Keratinocyte (primary cell): ENCODE results near the gene JAKMIP2. TPM values are rescaled to one million over a fixed set of nuclear protein-coding genes. Genes with fewer than 3 reads are reported as not detected.

Experiments used
- DNase-seq: peaks from one replicate; pipeline ENCODE4 v3.0.0-alpha.2; 2011; ENCODE audit warnings: low read depth, missing footprints, low spot score
- FAIRE-seq: peaks from 2 replicates; lab custom pipeline; 2011; peaks lifted over from hg19 to GRCh38; lab: Jason Lieb, UNC
- H2AFZ ChIP-seq: 2 replicates; pipeline ENCODE4 v1.6.0; 2012; ENCODE audit warnings: low read length, control low read depth, inconsistent platforms; ENCODE audit not compliant: control insufficient read depth
- H3K27ac ChIP-seq: 2 replicates; pipeline ENCODE4 v1.5.1; 2011; ENCODE audit warnings: low read length; ENCODE audit not compliant: control insufficient read depth, insufficient read depth
- H3K27me3 ChIP-seq: 3 replicates; pipeline ENCODE4 v1.6.0; 2011; ENCODE audit warnings: low read length; ENCODE audit not compliant: control insufficient read depth, insufficient read depth; ENCODE audit errors: extremely low read depth
- H3K36me3 ChIP-seq, 2 experiments: 2 replicates in 1 of 2; 3 replicates in 1 of 2; pipeline ENCODE4 v1.5.1; 2011; ENCODE audit warnings: low read length in 2 of 2, mild to moderate bottlenecking in 1 of 2; ENCODE audit not compliant: control insufficient read depth in 2 of 2, insufficient read depth in 2 of 2; ENCODE audit errors: extremely low read depth in 1 of 2
- H3K4me1 ChIP-seq: 3 replicates; pipeline ENCODE4 v1.5.1; 2011; ENCODE audit warnings: low read length; ENCODE audit not compliant: control insufficient read depth, insufficient read depth; ENCODE audit errors: extremely low read depth
- H3K4me2 ChIP-seq: 3 replicates; pipeline ENCODE4 v1.6.0; 2011; ENCODE audit warnings: low read depth, low read length; ENCODE audit not compliant: control insufficient read depth, insufficient read depth; ENCODE audit errors: extremely low read depth
- H3K4me3 ChIP-seq, 3 experiments: fragments of 200-600 bp in 1 of 3; sonication (generic) in 1 of 3; 2 replicates in 2 of 3; 3 replicates in 1 of 3; pipeline ENCODE4 v1.5.1; 2011 to 2016; ENCODE audit warnings: low read length in 3 of 3, mild to moderate bottlenecking in 3 of 3, control low read depth in 2 of 3, inconsistent platforms in 1 of 3, low read depth in 1 of 3, mixed read lengths in 1 of 3, mixed run types in 1 of 3, moderate library complexity in 1 of 3; ENCODE audit not compliant: control insufficient read depth in 2 of 3, insufficient read depth in 2 of 3; ENCODE audit errors: extremely low read depth in 1 of 3
- H3K79me2 ChIP-seq: 2 replicates; pipeline ENCODE4 v1.6.0; 2012; ENCODE audit warnings: low read length; ENCODE audit not compliant: control insufficient read depth, insufficient read depth
- H3K9ac ChIP-seq: 3 replicates; pipeline ENCODE4 v1.6.0; 2011; ENCODE audit warnings: low read length; ENCODE audit not compliant: control insufficient read depth, insufficient read depth; ENCODE audit errors: extremely low read depth
- H3K9me1 ChIP-seq: 3 replicates; pipeline ENCODE4 v1.6.0; 2011; ENCODE audit warnings: low read length; ENCODE audit not compliant: control insufficient read depth, insufficient read depth; ENCODE audit errors: extremely low read depth
- H3K9me3 ChIP-seq: 2 replicates; pipeline ENCODE4 v1.5.1; 2012; ENCODE audit warnings: low read depth, low read length; ENCODE audit not compliant: control insufficient read depth
- H4K20me1 ChIP-seq: 3 replicates; pipeline ENCODE4 v1.6.0; 2011; ENCODE audit warnings: low read length; ENCODE audit not compliant: control insufficient read depth, insufficient read depth; ENCODE audit errors: extremely low read depth
- CTCF ChIP-seq, 3 experiments: IDR thresholded peaks in 1 of 3; conservative IDR thresholded peaks in 1 of 3; optimal IDR thresholded peaks in 1 of 3; 2 replicates in 2 of 3; 3 replicates in 1 of 3; pipeline versions ENCODE3 to v1.5.1; 2011; ENCODE audit warnings: low read length in 3 of 3, mild to moderate bottlenecking in 3 of 3, moderate library complexity in 2 of 3, control low read depth in 1 of 3, inconsistent platforms in 1 of 3; ENCODE audit not compliant: insufficient read depth in 2 of 3; ENCODE audit errors: extremely low read depth in 1 of 3
- EZH2 ChIP-seq: IDR thresholded peaks from one replicate; pipeline ENCODE4 v1.6.1; 2012; ENCODE audit warnings: inconsistent platforms, mild to moderate bottlenecking, low read length, moderate library complexity
- dilution Hi-C: fragments of 300-500 bp; cut with MboI; formaldehyde crosslinking; loops from one replicate; pipeline ENCODE4 v1.7.0; 2020; ENCODE audit warnings: low sequenced_read_pairs; ENCODE audit not compliant: extremely low pct_ligation_motif_present
- polyA plus RNA-seq, 5 experiments: library from polyadenylated mRNA; depleted of rRNA in 3 of 5; stranded (reverse) in 3 of 5; stranded (forward) in 1 of 5; unstranded in 1 of 5; fragments of >200 nt; gene quantifications; 1 replicate in 1 of 5; 2 replicates in 3 of 5; 3 replicates in 1 of 5; pipeline versions ENCODE4 v1.2.1 to v1.2.3, GENCODE V29; 2011 to 2012; ENCODE audit warnings: missing spikeins in 2 of 5, low read depth in 1 of 5, low replicate concordance in 1 of 5

Gene JAKMIP2
- polyA plus RNA-seq, 1 donor (not counting 4 experiments of a cell fraction or from before 2014, with no cell fraction given): not detected

- Histone ChIP-seq H3K9me1 (no peaks in the 10 kb centered on the region), H4K20me1 (no peaks in the 10 kb centered on the region), H3K4me2 (no peak overlapping the region), H3K9me3 (no peaks in the 10 kb centered on the region), H3K4me3 (no peak overlapping the region), H3K9ac (no peak overlapping the region), H2AFZ (no peak overlapping the region), H3K27ac (no peak overlapping the region), H3K4me1 (no peaks in the 10 kb centered on the region), H3K36me3 (no peaks in the 10 kb centered on the region), H3K27me3 (no peaks in the 10 kb centered on the region), H3K79me2 (no peaks in the 10 kb centered on the region)
- dilution Hi-C loops: no loop called here
- FAIRE-seq (no peak), DNase-seq (no peak)
- TF ChIP-seq EZH2: no peak
- no peak for TF ChIP-seq CTCF (optimal IDR thresholded peaks at IDR 0.05 in 1 of 3, IDR thresholded peaks at IDR 0.05 in 1 of 3, conservative IDR thresholded peaks at IDR 0.05 in 1 of 3; ENCODE audit: extremely low read depth in 1 of 3, insufficient read depth in 2 of 3, low read length in 3 of 3)
Measured at GRCh38 chr5:147751156-147751830, 31.2 kb downstream of the JAKMIP2 start.

DNA sequence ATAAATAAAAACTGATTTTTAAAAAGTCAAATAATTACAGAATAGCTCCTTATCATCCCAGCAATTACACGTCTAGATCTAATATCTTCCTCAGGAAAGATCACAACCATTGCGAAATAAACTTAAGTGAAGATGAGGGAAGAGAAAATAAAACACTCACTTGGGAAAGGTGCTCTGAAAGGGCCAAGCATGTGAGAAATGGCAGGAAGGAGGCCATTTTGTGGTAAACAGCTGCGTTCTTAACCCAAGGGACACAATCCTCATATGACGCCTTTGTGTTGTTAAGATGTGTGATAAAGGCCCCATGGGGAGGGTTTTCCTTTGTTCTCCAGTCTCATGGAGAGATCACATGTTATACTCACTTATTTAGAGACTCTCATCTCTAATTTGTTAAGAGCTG, 32.5 kb downstream of the JAKMIP2 start:
- Histone ChIP-seq H2AFZ (no peak overlapping the region), H3K4me2 (no peak overlapping the region), H3K9me3 (no peaks in the 10 kb centered on the region), H3K79me2 (no peaks in the 10 kb centered on the region), H3K4me1 (no peaks in the 10 kb centered on the region), H3K27me3 (no peaks in the 10 kb centered on the region), H3K9me1 (no peaks in the 10 kb centered on the region), H3K4me3 (no peak overlapping the region), H3K36me3 (no peaks in the 10 kb centered on the region), H3K27ac (no peak overlapping the region), H3K9ac (no peak overlapping the region), H4K20me1 (no peaks in the 10 kb centered on the region)
- dilution Hi-C loops: no loop called here
- TF ChIP-seq CTCF (optimal IDR thresholded peaks at IDR 0.05 in 1 of 3, IDR thresholded peaks at IDR 0.05 in 1 of 3, conservative IDR thresholded peaks at IDR 0.05 in 1 of 3; ENCODE audit: extremely low read depth in 1 of 3, insufficient read depth in 2 of 3, low read length in 3 of 3) (no peak), EZH2 (no peak)
- FAIRE-seq: no peak
- DNase-seq: no peak
